ENCODE measurements around the gene NOXRED1. TPM values are rescaled to one million over a fixed set of nuclear protein-coding genes. Genes with fewer than 3 reads are reported as not detected.

NOXRED1 gene
- total RNA-seq, 1 experiment from 2014 or later, result 0.20 TPM

DNA sequence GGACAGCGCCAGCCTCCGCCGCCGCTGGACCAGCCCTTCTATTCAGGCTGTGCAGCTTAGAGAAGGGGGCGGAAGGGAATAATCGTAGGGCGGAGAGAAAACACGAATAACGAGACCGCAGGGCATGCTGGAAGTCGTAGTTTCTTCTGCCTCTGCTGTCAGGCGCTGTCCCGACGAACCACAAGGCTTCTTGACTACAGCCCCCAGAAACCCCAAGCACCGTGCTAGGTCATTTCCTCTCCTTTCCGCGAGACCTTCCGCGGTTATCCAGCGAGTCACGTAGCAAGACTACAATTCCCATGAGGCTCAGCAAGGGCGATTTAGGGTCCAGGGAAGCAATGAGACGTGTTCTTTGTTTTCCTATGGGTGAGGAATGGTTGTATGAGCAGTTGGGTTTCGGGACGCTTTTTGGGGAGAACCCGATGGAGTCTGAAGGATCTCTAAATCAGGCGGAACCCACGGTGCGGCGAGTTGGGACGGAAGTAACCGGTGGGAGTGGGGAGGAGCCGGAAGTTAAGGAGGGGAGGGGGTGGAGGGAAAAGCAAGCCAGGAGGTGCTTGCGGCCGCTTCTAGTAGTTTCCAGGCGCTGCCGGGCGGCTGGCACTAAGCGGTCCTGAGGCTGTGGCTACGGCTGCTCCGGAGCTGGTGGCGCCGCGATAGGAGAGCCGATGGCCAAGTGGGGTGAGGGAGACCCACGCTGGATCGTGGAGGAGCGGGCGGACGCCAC, 34.4 kb upstream of the NOXRED1 start, which contains the start of the genes AHSA1 and VIPAS39 (continued):
- TF ChIP-seq ETV6 (CRISPR knock-in tag; IDR thresholded peaks at IDR 0.05) (peak; percentile 74; the same call in 1 of the 2 replicates), CREM (CRISPR knock-in tag; IDR thresholded peaks at IDR 0.05) (peak; percentile 71), PRDM15 (CRISPR knock-in tag; IDR thresholded peaks at IDR 0.05) (0 out of 2 replicates have a peak, but pooled peaks have one; percentile 28), RORB (CRISPR knock-in tag; IDR thresholded peaks at IDR 0.05) (no peak), FOXP1 (CRISPR knock-in tag; IDR thresholded peaks at IDR 0.05; ENCODE audit: borderline replicate concordance) (no peak; the same call in 1 of the 2 replicates), MLX (CRISPR knock-in tag; IDR thresholded peaks at IDR 0.05) (no peak), CBFB (CRISPR knock-in tag; IDR thresholded peaks at IDR 0.05; ENCODE audit: low read depth) (peak; percentile 78; the same call in 1 of the 2 replicates), FOXJ3 (CRISPR knock-in tag; IDR thresholded peaks at IDR 0.05; ENCODE audit: borderline replicate concordance) (no peak)
- TF ChIP-seq, protein P1, sequence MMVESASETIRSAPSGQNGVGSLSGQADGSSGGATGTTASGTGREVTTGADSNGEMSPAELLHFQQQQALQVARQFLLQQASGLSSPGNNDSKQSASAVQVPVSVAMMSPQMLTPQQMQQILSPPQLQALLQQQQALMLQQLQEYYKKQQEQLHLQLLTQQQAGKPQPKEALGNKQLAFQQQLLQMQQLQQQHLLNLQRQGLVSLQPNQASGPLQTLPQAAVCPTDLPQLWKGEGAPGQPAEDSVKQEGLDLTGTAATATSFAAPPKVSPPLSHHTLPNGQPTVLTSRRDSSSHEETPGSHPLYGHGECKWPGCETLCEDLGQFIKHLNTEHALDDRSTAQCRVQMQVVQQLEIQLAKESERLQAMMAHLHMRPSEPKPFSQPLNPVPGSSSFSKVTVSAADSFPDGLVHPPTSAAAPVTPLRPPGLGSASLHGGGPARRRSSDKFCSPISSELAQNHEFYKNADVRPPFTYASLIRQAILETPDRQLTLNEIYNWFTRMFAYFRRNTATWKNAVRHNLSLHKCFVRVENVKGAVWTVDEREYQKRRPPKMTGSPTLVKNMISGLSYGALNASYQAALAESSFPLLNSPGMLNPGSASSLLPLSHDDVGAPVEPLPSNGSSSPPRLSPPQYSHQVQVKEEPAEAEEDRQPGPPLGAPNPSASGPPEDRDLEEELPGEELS (CRISPR knock-in tag; IDR thresholded peaks at IDR 0.05), result peak; percentile 72; the same call in 1 of the 2 replicates
- TF ChIP-seq, protein P2, sequence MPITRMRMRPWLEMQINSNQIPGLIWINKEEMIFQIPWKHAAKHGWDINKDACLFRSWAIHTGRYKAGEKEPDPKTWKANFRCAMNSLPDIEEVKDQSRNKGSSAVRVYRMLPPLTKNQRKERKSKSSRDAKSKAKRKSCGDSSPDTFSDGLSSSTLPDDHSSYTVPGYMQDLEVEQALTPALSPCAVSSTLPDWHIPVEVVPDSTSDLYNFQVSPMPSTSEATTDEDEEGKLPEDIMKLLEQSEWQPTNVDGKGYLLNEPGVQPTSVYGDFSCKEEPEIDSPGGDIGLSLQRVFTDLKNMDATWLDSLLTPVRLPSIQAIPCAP (CRISPR knock-in tag; IDR thresholded peaks at IDR 0.05), result 0 out of 2 replicates have a peak, but pooled peaks have one; percentile 61

DNA sequence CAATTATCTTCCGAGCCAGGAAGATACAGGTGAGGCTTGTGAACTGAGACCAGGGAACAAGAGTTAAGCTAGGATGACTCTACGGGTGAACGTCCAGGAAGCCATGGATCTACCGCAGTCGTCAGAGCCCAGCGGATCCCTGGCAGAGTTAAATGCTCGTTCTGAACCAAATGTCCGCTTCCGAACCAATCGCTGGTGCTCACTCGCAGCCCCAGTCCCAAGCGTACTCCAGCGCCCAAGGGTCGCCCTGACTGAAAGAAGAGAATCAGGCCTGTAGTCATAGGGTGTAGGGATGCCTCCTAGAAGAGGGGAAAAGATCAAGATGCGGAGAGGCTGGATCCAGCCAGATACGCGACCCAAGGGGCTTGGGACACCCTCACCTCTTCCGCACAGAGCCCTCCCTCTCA, 33.8 kb upstream of the NOXRED1 start:
- Mint-ChIP-seq H3K4me1 (peaks cover 24% of the 10 kb centered on the region), H3K9me3 (no peaks in the 10 kb centered on the region), H3K4me3 (peak overlapping the region; percentile 100), H3K36me3 (peaks cover 27% of the 10 kb centered on the region), H3K27ac (peak overlapping the region; percentile 97), H3K27me3 (ENCODE audit: low read depth) (no peaks in the 10 kb centered on the region)
- POLR2A ChIA-PET, result interaction anchor here (0.7 to 2.2 kb wide), 2 partner anchors 17 to 136 kb away, joined by 3 to 7 read pairs; partner anchors contain the start of genes GSTZ1 and POMT2
- CTCF ChIA-PET, result interaction anchor here (0.5 to 1.8 kb wide), 6 partner anchors 11 to 141 kb away, joined by 3 to 6 read pairs (median 4); partner anchors contain the start of genes GSTZ1, POMT2, SAMD15 and TMED8
- ATAC-seq (peak; percentile 7), DNase-seq (ENCODE audit: low spot score) (no peak)
- no peak for TF ChIP-seq TEAD1 (CRISPR knock-in tag; IDR thresholded peaks at IDR 0.05)
- no peak for TF ChIP-seq ZNF671 (CRISPR knock-in tag; IDR thresholded peaks at IDR 0.05)
- TF ChIP-seq NFYB (CRISPR knock-in tag; conservative IDR thresholded peaks at IDR 0.05; ENCODE audit: low read depth), result no peak
- TF ChIP-seq, protein P3, sequence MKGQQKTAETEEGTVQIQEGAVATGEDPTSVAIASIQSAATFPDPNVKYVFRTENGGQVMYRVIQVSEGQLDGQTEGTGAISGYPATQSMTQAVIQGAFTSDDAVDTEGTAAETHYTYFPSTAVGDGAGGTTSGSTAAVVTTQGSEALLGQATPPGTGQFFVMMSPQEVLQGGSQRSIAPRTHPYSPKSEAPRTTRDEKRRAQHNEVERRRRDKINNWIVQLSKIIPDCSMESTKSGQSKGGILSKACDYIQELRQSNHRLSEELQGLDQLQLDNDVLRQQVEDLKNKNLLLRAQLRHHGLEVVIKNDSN (CRISPR knock-in tag; IDR thresholded peaks at IDR 0.05), result no peak
- no peak for TF ChIP-seq HMGXB4 (CRISPR knock-in tag; IDR thresholded peaks at IDR 0.05)
- TF ChIP-seq FOXK1 (CRISPR knock-in tag; IDR thresholded peaks at IDR 0.05), result no peak
- TF ChIP-seq ELF4 (CRISPR knock-in tag; IDR thresholded peaks at IDR 0.05; ENCODE audit: low read depth), result no peak
- TF ChIP-seq PRDM15 (CRISPR knock-in tag; IDR thresholded peaks at IDR 0.05), result peak; percentile 33; the same call in 1 of the 2 replicates
- TF ChIP-seq CDX4 (CRISPR knock-in tag; IDR thresholded peaks at IDR 0.05; ENCODE audit: borderline replicate concordance), result no peak
- TF ChIP-seq ZBTB21 (CRISPR knock-in tag; IDR thresholded peaks at IDR 0.05; ENCODE audit: borderline replicate concordance), result no peak
- TF ChIP-seq MYBL2 (CRISPR knock-in tag; IDR thresholded peaks at IDR 0.05), result no peak
